Measurements from ENCODE around the gene FN1. TPM values are rescaled to one million over a fixed set of nuclear protein-coding genes. Genes with fewer than 3 reads are reported as not detected.

The FN1 gene
- total RNA-seq, 1 experiment from 2014 or later, result 102 TPM

DNA sequence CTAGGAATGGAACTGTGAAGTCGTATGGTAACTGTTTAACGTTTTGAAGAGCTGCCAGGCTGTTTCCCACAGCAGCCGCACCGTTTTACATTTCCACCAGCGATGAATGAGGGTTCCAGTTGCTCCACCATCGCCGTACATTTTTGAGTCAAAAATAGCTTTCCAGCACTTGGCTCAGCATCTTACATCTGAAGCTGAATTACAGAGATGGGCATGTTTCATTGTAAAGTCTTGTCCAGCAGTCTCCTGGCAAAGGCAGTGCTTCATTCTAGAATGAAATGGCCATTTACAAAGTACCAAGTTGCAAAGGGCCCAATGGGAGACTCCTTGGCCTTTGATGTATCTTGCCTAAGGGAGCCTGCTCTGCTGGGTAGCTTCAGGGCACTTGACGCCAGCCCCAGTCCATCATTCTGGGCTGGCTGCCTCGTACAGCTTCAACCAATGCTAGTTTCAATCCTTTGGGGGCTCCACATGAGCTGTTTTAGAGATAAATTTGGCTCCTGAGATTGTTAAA is 78.9 kb downstream of the FN1 start:
- ChIA-PET POLR2A (no interaction called here), CTCF (no interaction called here)
- peak; percentile 39 for ATAC-seq
- Mint-ChIP-seq H3K27me3 (ENCODE audit: low read depth) (no peaks in the 10 kb centered on the region), H3K4me1 (peaks cover 8% of the 10 kb centered on the region; the same call in 1 of the 2 replicates), H3K9me3 (no peaks in the 10 kb centered on the region), H3K36me3 (peaks cover 21% of the 10 kb centered on the region), H3K4me3 (no peak overlapping the region), H3K27ac (no peak overlapping the region)
- TF ChIP-seq MYBL2 (CRISPR knock-in tag; IDR thresholded peaks at IDR 0.05) (no peak), GTF2I (CRISPR knock-in tag; conservative IDR thresholded peaks at IDR 0.05) (no peak), HMGA2 (CRISPR knock-in tag; IDR thresholded peaks at IDR 0.05) (no peak), TCF7 (CRISPR knock-in tag; IDR thresholded peaks at IDR 0.05; ENCODE audit: low read depth) (no peak), NR2C2 (CRISPR knock-in tag; IDR thresholded peaks at IDR 0.05) (no peak), ZNF671 (CRISPR knock-in tag; IDR thresholded peaks at IDR 0.05) (no peak), ETV6 (CRISPR knock-in tag; IDR thresholded peaks at IDR 0.05) (no peak), ZNF416 (CRISPR knock-in tag; IDR thresholded peaks at IDR 0.05) (no peak), JAZF1 (CRISPR knock-in tag; IDR thresholded peaks at IDR 0.05) (no peak), NFATC4 (CRISPR knock-in tag; IDR thresholded peaks at IDR 0.05) (no peak), NR3C1 (CRISPR knock-in tag; conservative IDR thresholded peaks at IDR 0.05; ENCODE audit: low read depth) (no peak), MXD4 (CRISPR knock-in tag; IDR thresholded peaks at IDR 0.05; ENCODE audit: borderline replicate concordance) (no peak)
- TF ChIP-seq, protein P1, sequence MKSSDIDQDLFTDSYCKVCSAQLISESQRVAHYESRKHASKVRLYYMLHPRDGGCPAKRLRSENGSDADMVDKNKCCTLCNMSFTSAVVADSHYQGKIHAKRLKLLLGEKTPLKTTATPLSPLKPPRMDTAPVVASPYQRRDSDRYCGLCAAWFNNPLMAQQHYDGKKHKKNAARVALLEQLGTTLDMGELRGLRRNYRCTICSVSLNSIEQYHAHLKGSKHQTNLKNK (CRISPR knock-in tag; IDR thresholded peaks at IDR 0.05), result no peak
- TF ChIP-seq, protein P2, sequence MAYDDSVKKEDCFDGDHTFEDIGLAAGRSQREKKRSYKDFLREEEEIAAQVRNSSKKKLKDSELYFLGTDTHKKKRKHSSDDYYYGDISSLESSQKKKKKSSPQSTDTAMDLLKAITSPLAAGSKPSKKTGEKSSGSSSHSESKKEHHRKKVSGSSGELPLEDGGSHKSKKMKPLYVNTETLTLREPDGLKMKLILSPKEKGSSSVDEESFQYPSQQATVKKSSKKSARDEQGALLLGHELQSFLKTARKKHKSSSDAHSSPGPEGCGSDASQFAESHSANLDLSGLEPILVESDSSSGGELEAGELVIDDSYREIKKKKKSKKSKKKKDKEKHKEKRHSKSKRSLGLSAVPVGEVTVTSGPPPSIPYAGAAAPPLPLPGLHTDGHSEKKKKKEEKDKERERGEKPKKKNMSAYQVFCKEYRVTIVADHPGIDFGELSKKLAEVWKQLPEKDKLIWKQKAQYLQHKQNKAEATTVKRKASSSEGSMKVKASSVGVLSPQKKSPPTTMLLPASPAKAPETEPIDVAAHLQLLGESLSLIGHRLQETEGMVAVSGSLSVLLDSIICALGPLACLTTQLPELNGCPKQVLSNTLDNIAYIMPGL (CRISPR knock-in tag; IDR thresholded peaks at IDR 0.05), result no peak
- TF ChIP-seq, protein P3, sequence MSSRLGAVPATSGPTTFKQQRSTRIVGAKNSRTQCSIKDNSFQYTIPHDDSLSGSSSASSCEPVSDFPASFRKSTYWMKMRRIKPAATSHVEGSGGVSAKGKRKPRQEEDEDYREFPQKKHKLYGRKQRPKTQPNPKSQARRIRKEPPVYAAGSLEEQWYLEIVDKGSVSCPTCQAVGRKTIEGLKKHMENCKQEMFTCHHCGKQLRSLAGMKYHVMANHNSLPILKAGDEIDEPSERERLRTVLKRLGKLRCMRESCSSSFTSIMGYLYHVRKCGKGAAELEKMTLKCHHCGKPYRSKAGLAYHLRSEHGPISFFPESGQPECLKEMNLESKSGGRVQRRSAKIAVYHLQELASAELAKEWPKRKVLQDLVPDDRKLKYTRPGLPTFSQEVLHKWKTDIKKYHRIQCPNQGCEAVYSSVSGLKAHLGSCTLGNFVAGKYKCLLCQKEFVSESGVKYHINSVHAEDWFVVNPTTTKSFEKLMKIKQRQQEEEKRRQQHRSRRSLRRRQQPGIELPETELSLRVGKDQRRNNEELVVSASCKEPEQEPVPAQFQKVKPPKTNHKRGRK (CRISPR knock-in tag; IDR thresholded peaks at IDR 0.05; ENCODE audit: borderline replicate concordance), result no peak
- TF ChIP-seq, protein P4, sequence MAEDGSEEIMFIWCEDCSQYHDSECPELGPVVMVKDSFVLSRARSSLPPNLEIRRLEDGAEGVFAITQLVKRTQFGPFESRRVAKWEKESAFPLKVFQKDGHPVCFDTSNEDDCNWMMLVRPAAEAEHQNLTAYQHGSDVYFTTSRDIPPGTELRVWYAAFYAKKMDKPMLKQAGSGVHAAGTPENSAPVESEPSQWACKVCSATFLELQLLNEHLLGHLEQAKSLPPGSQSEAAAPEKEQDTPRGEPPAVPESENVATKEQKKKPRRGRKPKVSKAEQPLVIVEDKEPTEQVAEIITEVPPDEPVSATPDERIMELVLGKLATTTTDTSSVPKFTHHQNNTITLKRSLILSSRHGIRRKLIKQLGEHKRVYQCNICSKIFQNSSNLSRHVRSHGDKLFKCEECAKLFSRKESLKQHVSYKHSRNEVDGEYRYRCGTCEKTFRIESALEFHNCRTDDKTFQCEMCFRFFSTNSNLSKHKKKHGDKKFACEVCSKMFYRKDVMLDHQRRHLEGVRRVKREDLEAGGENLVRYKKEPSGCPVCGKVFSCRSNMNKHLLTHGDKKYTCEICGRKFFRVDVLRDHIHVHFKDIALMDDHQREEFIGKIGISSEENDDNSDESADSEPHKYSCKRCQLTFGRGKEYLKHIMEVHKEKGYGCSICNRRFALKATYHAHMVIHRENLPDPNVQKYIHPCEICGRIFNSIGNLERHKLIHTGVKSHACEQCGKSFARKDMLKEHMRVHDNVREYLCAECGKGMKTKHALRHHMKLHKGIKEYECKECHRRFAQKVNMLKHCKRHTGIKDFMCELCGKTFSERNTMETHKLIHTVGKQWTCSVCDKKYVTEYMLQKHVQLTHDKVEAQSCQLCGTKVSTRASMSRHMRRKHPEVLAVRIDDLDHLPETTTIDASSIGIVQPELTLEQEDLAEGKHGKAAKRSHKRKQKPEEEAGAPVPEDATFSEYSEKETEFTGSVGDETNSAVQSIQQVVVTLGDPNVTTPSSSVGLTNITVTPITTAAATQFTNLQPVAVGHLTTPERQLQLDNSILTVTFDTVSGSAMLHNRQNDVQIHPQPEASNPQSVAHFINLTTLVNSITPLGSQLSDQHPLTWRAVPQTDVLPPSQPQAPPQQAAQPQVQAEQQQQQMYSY (CRISPR knock-in tag; IDR thresholded peaks at IDR 0.05), result no peak
- TF ChIP-seq, protein P5, sequence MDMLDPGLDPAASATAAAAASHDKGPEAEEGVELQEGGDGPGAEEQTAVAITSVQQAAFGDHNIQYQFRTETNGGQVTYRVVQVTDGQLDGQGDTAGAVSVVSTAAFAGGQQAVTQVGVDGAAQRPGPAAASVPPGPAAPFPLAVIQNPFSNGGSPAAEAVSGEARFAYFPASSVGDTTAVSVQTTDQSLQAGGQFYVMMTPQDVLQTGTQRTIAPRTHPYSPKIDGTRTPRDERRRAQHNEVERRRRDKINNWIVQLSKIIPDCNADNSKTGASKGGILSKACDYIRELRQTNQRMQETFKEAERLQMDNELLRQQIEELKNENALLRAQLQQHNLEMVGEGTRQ (CRISPR knock-in tag; IDR thresholded peaks at IDR 0.05), result no peak
- TF ChIP-seq, protein P6, sequence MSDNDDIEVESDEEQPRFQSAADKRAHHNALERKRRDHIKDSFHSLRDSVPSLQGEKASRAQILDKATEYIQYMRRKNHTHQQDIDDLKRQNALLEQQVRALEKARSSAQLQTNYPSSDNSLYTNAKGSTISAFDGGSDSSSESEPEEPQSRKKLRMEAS (CRISPR knock-in tag; IDR thresholded peaks at IDR 0.05), result no peak
- no peak for DNase-seq (ENCODE audit: low spot score)

Data from WTC11 (cell line).